Right lung (tissue), 5 donors: ENCODE data around the gene IGF2BP3. TPM values are rescaled to one million over a fixed set of nuclear protein-coding genes. Genes with fewer than 3 reads are reported as not detected.

Source experiments
- DNase-seq, 2 donors: peaks; one replicate each; pipeline ENCODE4 v3.0.0-alpha.2; 2013
- polyA plus RNA-seq, 5 donors: library from polyadenylated mRNA; unstranded; fragments of 120-200 nt; gene quantifications; one replicate each; pipeline versions ENCODE4 v1.2.1 to v1.2.3, GENCODE V29; 2013; ENCODE audit warnings: inconsistent platforms in 1 of 5, low replicate concordance in 1 of 5; ENCODE audit not compliant: insufficient read length in 5 of 5, insufficient read depth in 1 of 5

The IGF2BP3 gene
- polyA plus RNA-seq, 5 donors, result 42.1 to 69.8 (median 56.3) TPM

- DNase-seq, result no peak
These were observed 89.3 kb downstream of the IGF2BP3 start for GRCh38 chr7:23380961-23381360.

GRCh38 chr7:23380556-23380955 is 89.7 kb downstream of the IGF2BP3 start:
- no peak for DNase-seq

GRCh38 chr7:23378996-23379395 is 91.3 kb downstream of the IGF2BP3 start:
- DNase-seq, result no peak

GRCh38 chr7:23377134-23377533 is 93.2 kb downstream of the IGF2BP3 start:
- no peak for DNase-seq

GRCh38 chr7:23373151-23374004 is 96.9 kb downstream of the IGF2BP3 start:
- DNase-seq, result no peak

- no peak for DNase-seq
These were observed 97.7 kb downstream of the IGF2BP3 start for GRCh38 chr7:23372611-23373010.

- no peak for DNase-seq
These were observed 98.6 kb downstream of the IGF2BP3 start for GRCh38 chr7:23371654-23372053.

- DNase-seq, result no peak
These were observed 100.4 kb downstream of the IGF2BP3 start for GRCh38 chr7:23369695-23370404.

GRCh38 chr7:23369100-23369499 is 101.2 kb downstream of the IGF2BP3 start:
- DNase-seq, result no peak

- DNase-seq, result no peak
These were observed 112.1 kb downstream of the IGF2BP3 start for GRCh38 chr7:23358152-23358674.

GRCh38 chr7:23357190-23358093 is 112.8 kb downstream of the IGF2BP3 start:
- DNase-seq, result peak in 1 of 2 donors; percentile 20

GRCh38 chr7:23356726-23357125 is 113.6 kb downstream of the IGF2BP3 start:
- DNase-seq, result no peak

- no peak for DNase-seq
These were observed 114.1 kb downstream of the IGF2BP3 start for GRCh38 chr7:23356168-23356567.

- DNase-seq, result no peak
These were observed 117.1 kb downstream of the IGF2BP3 start for GRCh38 chr7:23353172-23353571.

GRCh38 chr7:23350466-23350865 is 119.8 kb downstream of the IGF2BP3 start:
- DNase-seq, result no peak

- no peak for DNase-seq
These were observed 120.7 kb downstream of the IGF2BP3 start for GRCh38 chr7:23349484-23350157.

- no peak for DNase-seq
These were observed 122.6 kb downstream of the IGF2BP3 start for GRCh38 chr7:23347682-23348180.

GRCh38 chr7:23347033-23347681 is 123.1 kb downstream of the IGF2BP3 start:
- no peak for DNase-seq

- DNase-seq, result no peak
These were observed 124.0 kb downstream of the IGF2BP3 start for GRCh38 chr7:23346316-23346715.

GRCh38 chr7:23345601-23346000 is 124.7 kb downstream of the IGF2BP3 start:
- DNase-seq, result no peak
